ENCODE data around the gene MAPK8IP1. TPM values are rescaled to one million over a fixed set of nuclear protein-coding genes. Genes with fewer than 3 reads are reported as not detected.

The MAPK8IP1 gene
- total RNA-seq, 1 donor = 8.0 TPM

DNA sequence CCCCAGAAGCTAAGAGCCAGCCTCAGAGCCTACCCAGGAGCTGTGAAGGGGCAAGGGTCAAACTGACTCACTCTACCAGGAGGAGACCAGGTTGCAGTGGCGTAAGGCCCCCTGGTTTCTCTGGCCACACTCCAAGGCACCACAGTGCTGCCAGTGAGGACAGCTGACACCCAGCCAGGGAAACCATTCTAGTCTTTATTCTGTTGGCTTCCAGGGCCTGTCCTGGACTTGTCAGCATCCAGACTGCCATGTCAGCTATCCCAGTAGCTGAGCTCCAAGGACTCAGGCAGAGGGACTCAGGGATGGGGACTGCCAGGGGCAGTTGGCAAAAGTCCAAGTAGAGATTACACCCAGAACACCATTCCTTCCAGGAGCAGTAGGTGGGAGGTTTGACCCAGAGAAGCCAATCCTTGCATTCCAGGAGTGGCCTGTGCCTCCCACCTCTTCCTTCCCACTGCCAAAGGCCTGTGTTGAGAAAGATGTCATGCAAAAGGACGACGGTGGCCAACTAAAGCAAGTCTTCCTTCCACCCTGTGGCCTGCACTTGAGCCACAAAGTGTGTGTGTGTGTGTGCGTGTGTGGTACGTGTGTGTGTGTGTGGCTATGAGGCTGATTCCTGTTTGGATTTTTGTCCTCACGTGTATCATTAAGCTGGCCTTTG lies 3.6 kb upstream of the MAPK8IP1 start:
- TF ChIP-seq, protein P1, sequence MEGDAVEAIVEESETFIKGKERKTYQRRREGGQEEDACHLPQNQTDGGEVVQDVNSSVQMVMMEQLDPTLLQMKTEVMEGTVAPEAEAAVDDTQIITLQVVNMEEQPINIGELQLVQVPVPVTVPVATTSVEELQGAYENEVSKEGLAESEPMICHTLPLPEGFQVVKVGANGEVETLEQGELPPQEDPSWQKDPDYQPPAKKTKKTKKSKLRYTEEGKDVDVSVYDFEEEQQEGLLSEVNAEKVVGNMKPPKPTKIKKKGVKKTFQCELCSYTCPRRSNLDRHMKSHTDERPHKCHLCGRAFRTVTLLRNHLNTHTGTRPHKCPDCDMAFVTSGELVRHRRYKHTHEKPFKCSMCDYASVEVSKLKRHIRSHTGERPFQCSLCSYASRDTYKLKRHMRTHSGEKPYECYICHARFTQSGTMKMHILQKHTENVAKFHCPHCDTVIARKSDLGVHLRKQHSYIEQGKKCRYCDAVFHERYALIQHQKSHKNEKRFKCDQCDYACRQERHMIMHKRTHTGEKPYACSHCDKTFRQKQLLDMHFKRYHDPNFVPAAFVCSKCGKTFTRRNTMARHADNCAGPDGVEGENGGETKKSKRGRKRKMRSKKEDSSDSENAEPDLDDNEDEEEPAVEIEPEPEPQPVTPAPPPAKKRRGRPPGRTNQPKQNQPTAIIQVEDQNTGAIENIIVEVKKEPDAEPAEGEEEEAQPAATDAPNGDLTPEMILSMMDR (IDR thresholded peaks at IDR 0.05; ENCODE audit: extremely low read depth, low read depth, low read length) = no peak
- no peak overlapping the region for H3K27ac ChIP-seq (ENCODE audit: low read depth, low read length)
- peaks cover 46% of the 10 kb centered on the region for H4K20me1 ChIP-seq (ENCODE audit: insufficient read depth, low read length)
- no peaks in the 10 kb centered on the region for H3K79me2 ChIP-seq (ENCODE audit: insufficient read depth, low read length)
- H2AFZ ChIP-seq (ENCODE audit: low read length) = no peak overlapping the region
- peaks cover 6% of the 10 kb centered on the region for H3K4me1 ChIP-seq (ENCODE audit: insufficient read depth, low read length)
- no peak overlapping the region for H3K4me3 ChIP-seq (ENCODE audit: insufficient read depth, low read length)
- no peaks in the 10 kb centered on the region for H3K9me3 ChIP-seq (ENCODE audit: low read depth, low read length)
- DNase-seq (ENCODE audit: insufficient read length, low spot score, missing footprints) = no peak
- H3K4me2 ChIP-seq (ENCODE audit: insufficient read depth, low read length) = no peak overlapping the region
- H3K36me3 ChIP-seq (ENCODE audit: insufficient read depth, low read length) = peaks cover 33% of the 10 kb centered on the region
- peaks cover 12% of the 10 kb centered on the region for H3K27me3 ChIP-seq (ENCODE audit: insufficient read depth, low read length)

DNA sequence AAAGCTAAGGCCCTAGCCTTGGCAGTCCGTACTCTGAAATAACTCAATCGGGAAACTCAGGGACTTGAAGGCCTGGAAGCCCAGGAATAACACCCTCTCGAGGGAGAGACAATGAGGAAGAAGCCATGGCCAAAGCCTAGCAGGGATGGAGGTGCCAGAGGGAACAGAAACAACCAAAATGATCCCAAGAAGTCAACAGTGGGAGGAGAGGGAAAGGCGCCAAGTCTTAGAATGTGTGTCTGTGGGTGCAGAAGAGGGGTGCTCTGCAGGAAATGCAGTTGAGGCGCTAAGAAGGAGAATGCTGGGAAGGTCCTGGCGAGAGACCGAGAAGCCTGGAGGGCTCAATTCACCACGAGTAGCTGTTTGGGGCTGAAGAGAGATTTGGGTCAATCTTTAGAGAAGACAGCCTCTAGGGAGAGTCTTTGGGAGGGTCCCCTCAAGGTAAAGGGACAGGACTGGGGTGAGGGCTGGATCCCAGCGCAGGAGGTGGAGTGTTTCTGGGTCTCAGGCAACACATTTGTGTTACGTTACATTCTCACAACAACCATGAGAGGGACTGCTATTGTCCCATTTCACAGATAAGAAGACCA lies 760 bp upstream of the MAPK8IP1 start:
- no peak overlapping the region for H3K4me2 ChIP-seq (ENCODE audit: insufficient read depth, low read length)

DNA sequence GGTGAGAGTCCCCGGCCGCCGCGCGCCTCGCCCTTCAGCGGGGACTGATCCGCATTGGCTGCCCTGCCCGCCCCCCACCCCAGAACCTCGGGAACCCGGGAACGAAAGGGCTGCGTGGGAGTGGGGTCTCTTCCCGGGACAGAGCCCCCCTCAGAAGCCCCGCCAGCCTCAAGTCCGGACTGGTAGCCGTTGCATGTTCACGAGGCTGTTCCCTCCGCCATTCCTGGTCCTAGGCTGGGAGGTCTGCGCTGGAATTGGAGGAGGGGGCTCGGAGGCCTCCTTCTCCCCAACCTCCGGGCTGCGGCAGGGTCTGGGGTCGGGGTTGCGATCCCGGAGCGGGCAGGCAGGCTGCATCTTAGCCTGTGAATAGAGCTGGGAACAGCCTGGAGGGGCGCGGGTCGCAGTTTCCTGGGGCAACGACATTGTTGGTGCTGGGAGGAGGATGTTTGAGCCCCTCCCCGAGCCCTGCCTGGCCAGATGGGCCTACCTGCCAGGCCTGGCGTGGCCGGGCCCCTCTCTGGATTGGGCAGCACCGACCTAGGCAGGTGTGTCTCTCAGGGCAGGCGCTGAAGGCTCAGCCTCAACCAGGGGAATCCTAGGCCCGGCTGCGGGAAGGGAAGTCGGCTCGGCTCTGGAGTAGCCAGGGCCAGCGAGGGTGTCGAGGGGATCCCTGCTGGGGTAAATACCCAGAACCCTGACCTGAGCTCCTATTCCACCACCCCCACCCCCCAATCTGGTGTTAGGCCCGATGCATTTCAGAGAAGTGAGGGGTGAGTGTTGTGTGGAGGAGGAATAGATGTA lies 670 bp downstream of the MAPK8IP1 start:
- no peaks in the 10 kb centered on the region for H3K4me1 ChIP-seq (ENCODE audit: insufficient read depth, low read length)
- H3K27ac ChIP-seq (ENCODE audit: low read depth, low read length) = no peak overlapping the region
- peaks cover 10% of the 10 kb centered on the region for H3K36me3 ChIP-seq (ENCODE audit: insufficient read depth, low read length)
- H3K9me3 ChIP-seq (ENCODE audit: low read depth, low read length) = no peaks in the 10 kb centered on the region
- TF ChIP-seq, protein P1 (IDR thresholded peaks at IDR 0.05; ENCODE audit: extremely low read depth, low read depth, low read length) = no peak
- peaks cover 33% of the 10 kb centered on the region for H4K20me1 ChIP-seq (ENCODE audit: insufficient read depth, low read length)
- peak overlapping the region; percentile 54 for H3K4me3 ChIP-seq (ENCODE audit: insufficient read depth, low read length)
- no peak overlapping the region for H2AFZ ChIP-seq (ENCODE audit: low read length)
- H3K27me3 ChIP-seq (ENCODE audit: insufficient read depth, low read length) = peaks cover 12% of the 10 kb centered on the region
- no peaks in the 10 kb centered on the region for H3K79me2 ChIP-seq (ENCODE audit: insufficient read depth, low read length)
- peak overlapping the region; percentile 60 for H3K4me2 ChIP-seq (ENCODE audit: insufficient read depth, low read length)
- peak; percentile 77 for DNase-seq (ENCODE audit: insufficient read length, low spot score, missing footprints)

More for the DNA sequence above, 760 bp upstream of the MAPK8IP1 start:
- Histone ChIP-seq H3K27me3 (ENCODE audit: insufficient read depth, low read length) (peaks cover 12% of the 10 kb centered on the region), H3K27ac (ENCODE audit: low read depth, low read length) (no peak overlapping the region), H3K4me3 (ENCODE audit: insufficient read depth, low read length) (no peak overlapping the region), H2AFZ (ENCODE audit: low read length) (no peak overlapping the region), H3K79me2 (ENCODE audit: insufficient read depth, low read length) (no peaks in the 10 kb centered on the region), H4K20me1 (ENCODE audit: insufficient read depth, low read length) (peaks cover 41% of the 10 kb centered on the region), H3K9me3 (ENCODE audit: low read depth, low read length) (no peaks in the 10 kb centered on the region), H3K4me1 (ENCODE audit: insufficient read depth, low read length) (peaks cover 3% of the 10 kb centered on the region), H3K36me3 (ENCODE audit: insufficient read depth, low read length) (peaks cover 17% of the 10 kb centered on the region)
- TF ChIP-seq, protein P1 (IDR thresholded peaks at IDR 0.05; ENCODE audit: extremely low read depth, low read depth, low read length) = no peak
- DNase-seq (ENCODE audit: insufficient read length, low spot score, missing footprints) = peak; percentile 84
